OCI-LY3 (cell line): ENCODE results near the gene TCF12.

ENCODE experiments used
- EZH2phosphoT487 ChIP-seq: fragments of 200-600 bp; shearing (Covaris generic); IDR thresholded peaks from 2 replicates; pipeline ENCODE4 v1.6.1; 2018; ENCODE audit warnings: antibody characterized with exemption, mixed run types, low read depth
- TF ChIP-seq, protein P1 (sequence below): fragments of 200-600, 300-600 bp; sonication (generic); IDR thresholded peaks from 2 replicates; pipeline ENCODE4 v1.5.1; 2014; ENCODE audit warnings: antibody characterized with exemption, low read length, low read depth

- TF ChIP-seq, protein P1, sequence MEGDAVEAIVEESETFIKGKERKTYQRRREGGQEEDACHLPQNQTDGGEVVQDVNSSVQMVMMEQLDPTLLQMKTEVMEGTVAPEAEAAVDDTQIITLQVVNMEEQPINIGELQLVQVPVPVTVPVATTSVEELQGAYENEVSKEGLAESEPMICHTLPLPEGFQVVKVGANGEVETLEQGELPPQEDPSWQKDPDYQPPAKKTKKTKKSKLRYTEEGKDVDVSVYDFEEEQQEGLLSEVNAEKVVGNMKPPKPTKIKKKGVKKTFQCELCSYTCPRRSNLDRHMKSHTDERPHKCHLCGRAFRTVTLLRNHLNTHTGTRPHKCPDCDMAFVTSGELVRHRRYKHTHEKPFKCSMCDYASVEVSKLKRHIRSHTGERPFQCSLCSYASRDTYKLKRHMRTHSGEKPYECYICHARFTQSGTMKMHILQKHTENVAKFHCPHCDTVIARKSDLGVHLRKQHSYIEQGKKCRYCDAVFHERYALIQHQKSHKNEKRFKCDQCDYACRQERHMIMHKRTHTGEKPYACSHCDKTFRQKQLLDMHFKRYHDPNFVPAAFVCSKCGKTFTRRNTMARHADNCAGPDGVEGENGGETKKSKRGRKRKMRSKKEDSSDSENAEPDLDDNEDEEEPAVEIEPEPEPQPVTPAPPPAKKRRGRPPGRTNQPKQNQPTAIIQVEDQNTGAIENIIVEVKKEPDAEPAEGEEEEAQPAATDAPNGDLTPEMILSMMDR = no peak
- TF ChIP-seq EZH2phosphoT487 = no peak
These were observed 337.4 kb downstream of the TCF12 start for GRCh38 chr15:57255751-57256341.
